C4-2B (cell line): Measurements from ENCODE around the gene GMDS.

ENCODE experiments used
- ZFX ChIP-seq: fragments of 450-650 bp; IDR thresholded peaks from 2 replicates; pipeline ENCODE4 v1.6.1; 2017
- TF ChIP-seq, protein P1 (sequence below): fragments of 450-650 bp; conservative IDR thresholded peaks from 2 replicates; pipeline ENCODE4 v1.5.1; 2017; ENCODE audit warnings: mild to moderate bottlenecking

DNA sequence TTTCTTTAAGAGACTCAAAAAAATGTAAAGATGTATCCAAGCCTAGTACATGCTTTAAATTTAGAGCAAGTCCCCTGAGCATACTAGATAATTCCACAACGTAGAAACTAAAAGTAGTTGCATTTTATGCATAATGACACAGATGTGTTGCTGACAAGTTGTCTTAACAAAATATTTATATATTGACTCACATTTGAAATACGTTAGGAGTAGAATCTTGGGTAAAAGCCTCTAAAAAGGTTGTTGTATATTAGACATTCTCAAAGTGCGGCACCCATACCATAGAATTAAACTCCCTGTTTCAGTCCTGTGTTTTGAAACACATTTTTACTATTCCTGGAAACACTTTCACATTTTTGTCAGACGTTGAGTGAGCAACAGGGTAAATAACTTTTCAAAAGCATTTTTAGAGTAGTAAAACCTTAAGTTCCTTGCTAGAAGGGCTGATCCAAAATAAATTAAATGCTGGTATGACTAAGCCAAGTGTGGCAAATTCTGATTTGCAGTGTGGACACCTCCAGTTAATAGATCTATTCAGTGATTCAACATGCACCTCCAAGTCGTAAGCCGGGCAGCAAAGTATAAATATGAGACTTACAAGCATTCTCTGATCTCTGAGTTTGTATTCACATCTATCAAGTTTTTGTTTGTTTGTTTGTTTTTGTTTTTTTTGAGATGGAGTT is 97.5 kb downstream of the GMDS start:
- TF ChIP-seq, protein P1, sequence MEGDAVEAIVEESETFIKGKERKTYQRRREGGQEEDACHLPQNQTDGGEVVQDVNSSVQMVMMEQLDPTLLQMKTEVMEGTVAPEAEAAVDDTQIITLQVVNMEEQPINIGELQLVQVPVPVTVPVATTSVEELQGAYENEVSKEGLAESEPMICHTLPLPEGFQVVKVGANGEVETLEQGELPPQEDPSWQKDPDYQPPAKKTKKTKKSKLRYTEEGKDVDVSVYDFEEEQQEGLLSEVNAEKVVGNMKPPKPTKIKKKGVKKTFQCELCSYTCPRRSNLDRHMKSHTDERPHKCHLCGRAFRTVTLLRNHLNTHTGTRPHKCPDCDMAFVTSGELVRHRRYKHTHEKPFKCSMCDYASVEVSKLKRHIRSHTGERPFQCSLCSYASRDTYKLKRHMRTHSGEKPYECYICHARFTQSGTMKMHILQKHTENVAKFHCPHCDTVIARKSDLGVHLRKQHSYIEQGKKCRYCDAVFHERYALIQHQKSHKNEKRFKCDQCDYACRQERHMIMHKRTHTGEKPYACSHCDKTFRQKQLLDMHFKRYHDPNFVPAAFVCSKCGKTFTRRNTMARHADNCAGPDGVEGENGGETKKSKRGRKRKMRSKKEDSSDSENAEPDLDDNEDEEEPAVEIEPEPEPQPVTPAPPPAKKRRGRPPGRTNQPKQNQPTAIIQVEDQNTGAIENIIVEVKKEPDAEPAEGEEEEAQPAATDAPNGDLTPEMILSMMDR, result no peak
- TF ChIP-seq ZFX, result no peak
